Endothelial cell of umbilical vein (primary cell): ENCODE data around the gene HLX. TPM values are rescaled to one million over a fixed set of nuclear protein-coding genes. Genes with fewer than 3 reads are reported as not detected.
A peak's percentile ranks its signal among the peaks of the same experiment; 100 is the strongest.

Source experiments
- Bru-seq: library from RNA; stranded (reverse); fragments of 400-500 nt; gene quantifications from one replicate; lab custom pipeline; 2021; lab: Mats Ljungman, UMichigan
- BruChase-seq, 2 experiments: library from RNA; stranded (reverse); fragments of 400-500 nt; gene quantifications; one replicate each; lab custom pipeline; 2021; lab: Mats Ljungman, UMichigan
- BruUV-seq: library from RNA; stranded (reverse); fragments of 400-500 nt; replicated peaks from 2 replicates; lab custom pipeline; 2021; lab: Mats Ljungman, UMichigan
- CTCF ChIA-PET: fragments of 300-600, 350-600 bp; sonication (Branson Sonifier 250); formaldehyde crosslinking; loops from one replicate; lab custom pipeline; 2021; ENCODE audit warnings: antibody characterized with exemption, inconsistent platforms; lab: Charles Lee
- POLR2A ChIA-PET: fragments of 300-600, 350-600 bp; sonication (Branson Sonifier 250); formaldehyde crosslinking; loops from one replicate; lab custom pipeline; 2021; ENCODE audit warnings: antibody characterized with exemption, inconsistent platforms; lab: Charles Lee
- DNase-seq: peaks from one replicate; pipeline ENCODE4 v3.0.0-alpha.2; 2011; ENCODE audit warnings: low read depth, low spot score
- FAIRE-seq: peaks from 2 replicates; lab custom pipeline; 2011; peaks lifted over from hg19 to GRCh38; lab: Jason Lieb, UNC
- H2AFZ ChIP-seq: 2 replicates; pipeline ENCODE4 v1.6.0; 2012; ENCODE audit warnings: low read depth, low read length, control low read depth, inconsistent platforms
- H3K27ac ChIP-seq: 2 replicates; pipeline ENCODE4 v1.5.1; 2011; ENCODE audit warnings: low read depth, mild to moderate bottlenecking, control low read depth, low read length, moderate library complexity; ENCODE audit not compliant: insufficient read depth
- H3K27me3 ChIP-seq, 2 experiments: 2 replicates each; pipeline versions ENCODE4 v1.6.0 to v1.6.1; 2011; ENCODE audit warnings: low read length in 2 of 2, mixed read lengths in 1 of 2; ENCODE audit not compliant: control insufficient read depth in 2 of 2, insufficient read depth in 2 of 2
- H3K36me3 ChIP-seq, 2 experiments: 2 replicates in 1 of 2; 3 replicates in 1 of 2; pipeline ENCODE4 v1.5.1; 2011; ENCODE audit warnings: low read length in 2 of 2, mild to moderate bottlenecking in 1 of 2, moderate library complexity in 1 of 2; ENCODE audit not compliant: control insufficient read depth in 2 of 2, insufficient read depth in 2 of 2; ENCODE audit errors: extremely low read depth in 1 of 2
- H3K4me1 ChIP-seq: 3 replicates; pipeline ENCODE4 v1.5.1; 2011; ENCODE audit warnings: mild to moderate bottlenecking, low read length; ENCODE audit not compliant: control insufficient read depth, insufficient read depth; ENCODE audit errors: extremely low read depth
- H3K4me2 ChIP-seq: 2 replicates; pipeline ENCODE4 v1.6.1; 2011; ENCODE audit warnings: low read length, control low read depth, mixed read lengths; ENCODE audit not compliant: insufficient read depth
- H3K4me3 ChIP-seq, 3 experiments: fragments of 200-600 bp in 1 of 3; sonication (generic), shearing (Covaris generic) in 1 of 3; replicated peaks in 1 of 3; 2 replicates each; pipeline ENCODE4 v1.5.1; 2011 to 2016; ENCODE audit warnings: control low read depth in 3 of 3, low read length in 3 of 3, mild to moderate bottlenecking in 2 of 3, inconsistent platforms in 1 of 3, low read depth in 1 of 3, moderate library complexity in 1 of 3; ENCODE audit not compliant: insufficient read depth in 1 of 3
- H3K79me2 ChIP-seq: 2 replicates; pipeline ENCODE4 v1.6.0; 2012; ENCODE audit warnings: low read length, inconsistent platforms; ENCODE audit not compliant: control insufficient read depth, insufficient read depth
- H3K9ac ChIP-seq: replicated peaks from 2 replicates; pipeline ENCODE3; 2011; ENCODE audit warnings: low read length, control low read depth; ENCODE audit not compliant: insufficient read depth; ENCODE audit errors: extremely low read depth
- H3K9me1 ChIP-seq: replicated peaks from 3 replicates; pipeline ENCODE4 v1.6.0; 2011; ENCODE audit warnings: mild to moderate bottlenecking, low read length; ENCODE audit not compliant: control insufficient read depth, insufficient read depth; ENCODE audit errors: extremely low read depth
- H3K9me3 ChIP-seq: replicated peaks from 2 replicates; pipeline ENCODE4 v1.5.1; 2012; ENCODE audit warnings: low read length, inconsistent platforms; ENCODE audit not compliant: control insufficient read depth, insufficient read depth
- H4K20me1 ChIP-seq: replicated peaks from 2 replicates; pipeline ENCODE3; 2011; ENCODE audit warnings: mild to moderate bottlenecking, low read length; ENCODE audit not compliant: control insufficient read depth, insufficient read depth; ENCODE audit errors: extremely low read depth
- CTCF ChIP-seq, 2 donors: IDR thresholded peaks; 1 replicate in 1 of 2; 2 replicates in 1 of 2; pipeline ENCODE4 v1.5.1; 2011; ENCODE audit warnings: low read length in 2 of 2, mild to moderate bottlenecking in 2 of 2, moderate library complexity in 2 of 2, control low read depth in 1 of 2, inconsistent platforms in 1 of 2, low read depth in 1 of 2; ENCODE audit not compliant: insufficient read depth in 1 of 2; ENCODE audit errors: extremely low read depth in 1 of 2
- JUN ChIP-seq: IDR thresholded peaks from 2 replicates; pipeline ENCODE4 v1.6.1; 2011; ENCODE audit warnings: borderline replicate concordance, low read depth; ENCODE audit not compliant: insufficient read length, insufficient read depth
- MAX ChIP-seq: IDR thresholded peaks from 2 replicates; pipeline ENCODE4 v1.6.1; 2011; ENCODE audit not compliant: insufficient read depth, insufficient read length
- POLR2AphosphoS5 ChIP-seq: IDR thresholded peaks from 2 replicates; pipeline ENCODE4 v1.6.1; 2012; ENCODE audit warnings: low read depth, mild to moderate bottlenecking, control low read depth, low read length, moderate library complexity; ENCODE audit not compliant: insufficient read depth
- dilution Hi-C: fragments of 300-500 bp; cut with MboI; formaldehyde crosslinking; loops from one replicate; pipeline ENCODE4 v1.15.0; 2019; ENCODE audit warnings: low sequenced_read_pairs; ENCODE audit not compliant: extremely low pct_ligation_motif_present
- intact Hi-C: fragments of 100-400 bp; cut with micrococcal nuclease; formaldehyde crosslinking; loops from one replicate; pipeline ENCODE4 v1.10.0; 2022
- long read RNA-seq: library from polyadenylated mRNA; stranded (forward); transcript quantifications from one replicate; pipeline ENCODE4 v2.0.0, GENCODE V29; 2021
- polyA minus RNA-seq, 3 experiments: library from RNA; depleted of rRNA, polyadenylated mRNA; stranded (reverse); fragments of >200 nt; gene quantifications; 1 replicate in 1 of 3; 2 replicates in 2 of 3; pipeline ENCODE4 v1.2.3, GENCODE V29; 2011
- polyA plus RNA-seq, 4 experiments: library from polyadenylated mRNA; depleted of rRNA in 3 of 4; stranded (reverse) in 3 of 4; unstranded in 1 of 4; fragments of >200 nt; gene quantifications; 2 replicates each; pipeline versions ENCODE4 v1.2.1 to v1.2.3, GENCODE V29; 2011 to 2012; ENCODE audit warnings: missing spikeins in 1 of 4
- total RNA-seq: library from RNA; stranded (reverse); gene quantifications from 2 replicates; pipeline ENCODE4 v1.2.3, GENCODE V29; 2021

HLX gene
- total RNA-seq (33.5 and 39.1 TPM in 2 replicates), polyA plus RNA-seq (6.7 and 7.5 TPM in 2 replicates), polyA minus RNA-seq (4.2 and 5.4 TPM in 2 replicates), Bru-seq, nascent RNA (percentile 86 among the genes with signal in this experiment), BruChase-seq, experiment 1, labeled RNA remaining after a 6-hour chase (percentile 51 among the genes with signal in this experiment), BruChase-seq, experiment 2, labeled RNA remaining after a 2-hour chase (percentile 70 among the genes with signal in this experiment)
- polyA plus RNA-seq (2011; cell fraction: cytosol; rRNA removed): 4.9 and 5.7 TPM in 2 replicates
- polyA plus RNA-seq (2011; cell fraction: nucleus; rRNA removed): 13.9 and 18.4 TPM in 2 replicates
- polyA plus RNA-seq (2012): 8.3 and 9.2 TPM in 2 replicates
- polyA minus RNA-seq (2011; cell fraction: cytosol; rRNA and poly(A)+ RNA removed): 3.1 TPM
- 7.5 and 10.3 TPM in 2 replicates for polyA minus RNA-seq (2011; cell fraction: nucleus; rRNA and poly(A)+ RNA removed)
- long read RNA-seq, full-length matches to known transcripts: 78 of 82 reads
- long read RNA-seq, partial matches to known transcripts: 2 of 82 reads
- long read RNA-seq, other reads (novel, unspliced or antisense): 2 of 82 reads

- Histone ChIP-seq H3K9me1 (no peaks in the 10 kb centered on the region), H3K9ac (peak within 1 kb of the TSS; percentile 67), H3K9me3 (no peaks in the 10 kb centered on the region), H3K27me3 (peaks cover 6 to 15% of the 10 kb centered on the region in 2 experiments), H3K27ac (peak within 1 kb of the TSS; percentile 35), H3K4me2 (peak within 1 kb of the TSS; percentile 66), H4K20me1 (no peaks in the 10 kb centered on the region), H2AFZ (peak within 1 kb of the TSS; percentile 80), H3K79me2 (no peaks in the 10 kb centered on the region), H3K4me1 (peaks cover 41% of the 10 kb centered on the region), H3K36me3 (peaks cover 0 to 4% of the 10 kb centered on the region in 2 experiments), H3K4me3 (peak within 1 kb of the TSS; percentile 80 to 87 (median 82))
- FAIRE-seq (peak; percentile 95), DNase-seq (peak; percentile 89)
- TF ChIP-seq MAX: peak; percentile 39
- no peak for TF ChIP-seq CTCF (IDR thresholded peaks at IDR 0.05; ENCODE audit: extremely low read depth in 1 of 2, insufficient read depth in 1 of 2, low read depth in 1 of 2, low read length in 2 of 2)
- TF ChIP-seq JUN: no peak
- no peak for TF ChIP-seq POLR2AphosphoS5
- BruUV-seq: no TSS peak
- ChIA-PET POLR2A (interaction anchor here (0.6 to 1.0 kb wide), 3 partner anchors 537 to 554 kb away, joined by 3 read pairs; no protein-coding TSS in a partner anchor), CTCF (interaction anchor here (0.7 to 8.1 kb wide), 12 partner anchors 11 to 1577 kb away, joined by 3 to 111 read pairs (median 4); no protein-coding TSS in a partner anchor)
- intact Hi-C loops (loop anchor here (2.0 to 5.0 kb wide), 2 partner anchors 14 to 883 kb away; no protein-coding TSS in a partner anchor), dilution Hi-C loops (no loop called here)
Observed at GRCh38 chr1:220879076-220879508, at the start of gene HLX. HLX (plus strand) TSS chr1:220879443; CDS start chr1:220879858, 415 bp downstream.
